Endothelial cell of umbilical vein (primary cell): ENCODE data around the gene HIGD1A. TPM values are rescaled to one million over a fixed set of nuclear protein-coding genes. Genes with fewer than 3 reads are reported as not detected.

Experiments
- BruUV-seq: library from RNA; stranded (reverse); fragments of 400-500 nt; replicated peaks from 2 replicates; lab custom pipeline; 2021; lab: Mats Ljungman, UMichigan
- CTCF ChIA-PET: fragments of 300-600, 350-600 bp; sonication (Branson Sonifier 250); formaldehyde crosslinking; loops from one replicate; lab custom pipeline; 2021; ENCODE audit warnings: antibody characterized with exemption, inconsistent platforms; lab: Charles Lee
- POLR2A ChIA-PET: fragments of 300-600, 350-600 bp; sonication (Branson Sonifier 250); formaldehyde crosslinking; loops from one replicate; lab custom pipeline; 2021; ENCODE audit warnings: antibody characterized with exemption, inconsistent platforms; lab: Charles Lee
- DNase-seq: peaks from one replicate; pipeline ENCODE4 v3.0.0-alpha.2; 2011; ENCODE audit warnings: low read depth, low spot score
- FAIRE-seq: peaks from 2 replicates; lab custom pipeline; 2011; peaks lifted over from hg19 to GRCh38; lab: Jason Lieb, UNC
- H2AFZ ChIP-seq: 2 replicates; pipeline ENCODE4 v1.6.0; 2012; ENCODE audit warnings: low read depth, low read length, control low read depth, inconsistent platforms
- H3K27ac ChIP-seq: 2 replicates; pipeline ENCODE4 v1.5.1; 2011; ENCODE audit warnings: low read depth, mild to moderate bottlenecking, control low read depth, low read length, moderate library complexity; ENCODE audit not compliant: insufficient read depth
- H3K27me3 ChIP-seq, 2 experiments: 2 replicates each; pipeline versions ENCODE4 v1.6.0 to v1.6.1; 2011; ENCODE audit warnings: low read length in 2 of 2, mixed read lengths in 1 of 2; ENCODE audit not compliant: control insufficient read depth in 2 of 2, insufficient read depth in 2 of 2
- H3K36me3 ChIP-seq, 2 experiments: 2 replicates in 1 of 2; 3 replicates in 1 of 2; pipeline ENCODE4 v1.5.1; 2011; ENCODE audit warnings: low read length in 2 of 2, mild to moderate bottlenecking in 1 of 2, moderate library complexity in 1 of 2; ENCODE audit not compliant: control insufficient read depth in 2 of 2, insufficient read depth in 2 of 2; ENCODE audit errors: extremely low read depth in 1 of 2
- H3K4me1 ChIP-seq: 3 replicates; pipeline ENCODE4 v1.5.1; 2011; ENCODE audit warnings: mild to moderate bottlenecking, low read length; ENCODE audit not compliant: control insufficient read depth, insufficient read depth; ENCODE audit errors: extremely low read depth
- H3K4me2 ChIP-seq: 2 replicates; pipeline ENCODE4 v1.6.1; 2011; ENCODE audit warnings: low read length, control low read depth, mixed read lengths; ENCODE audit not compliant: insufficient read depth
- H3K4me3 ChIP-seq, 3 experiments: fragments of 200-600 bp in 1 of 3; sonication (generic), shearing (Covaris generic) in 1 of 3; replicated peaks in 1 of 3; 2 replicates each; pipeline ENCODE4 v1.5.1; 2011 to 2016; ENCODE audit warnings: control low read depth in 3 of 3, low read length in 3 of 3, mild to moderate bottlenecking in 2 of 3, inconsistent platforms in 1 of 3, low read depth in 1 of 3, moderate library complexity in 1 of 3; ENCODE audit not compliant: insufficient read depth in 1 of 3
- H3K79me2 ChIP-seq: 2 replicates; pipeline ENCODE4 v1.6.0; 2012; ENCODE audit warnings: low read length, inconsistent platforms; ENCODE audit not compliant: control insufficient read depth, insufficient read depth
- H3K9ac ChIP-seq: replicated peaks from 2 replicates; pipeline ENCODE3; 2011; ENCODE audit warnings: low read length, control low read depth; ENCODE audit not compliant: insufficient read depth; ENCODE audit errors: extremely low read depth
- H3K9me1 ChIP-seq: replicated peaks from 3 replicates; pipeline ENCODE4 v1.6.0; 2011; ENCODE audit warnings: mild to moderate bottlenecking, low read length; ENCODE audit not compliant: control insufficient read depth, insufficient read depth; ENCODE audit errors: extremely low read depth
- H3K9me3 ChIP-seq: replicated peaks from 2 replicates; pipeline ENCODE4 v1.5.1; 2012; ENCODE audit warnings: low read length, inconsistent platforms; ENCODE audit not compliant: control insufficient read depth, insufficient read depth
- H4K20me1 ChIP-seq: replicated peaks from 2 replicates; pipeline ENCODE3; 2011; ENCODE audit warnings: mild to moderate bottlenecking, low read length; ENCODE audit not compliant: control insufficient read depth, insufficient read depth; ENCODE audit errors: extremely low read depth
- EZH2 ChIP-seq: IDR thresholded peaks from 2 replicates; pipeline ENCODE4 v1.6.1; 2012; ENCODE audit warnings: borderline replicate concordance, low read depth, mild to moderate bottlenecking, moderate library complexity, low read length, inconsistent platforms; ENCODE audit not compliant: severe bottlenecking
- FOS ChIP-seq: IDR thresholded peaks from 2 replicates; pipeline ENCODE4 v1.6.1; 2011; ENCODE audit warnings: mild to moderate bottlenecking, low read length, moderate library complexity, borderline replicate concordance; ENCODE audit not compliant: insufficient read depth
- GATA2 ChIP-seq: IDR thresholded peaks from 2 replicates; pipeline ENCODE4 v1.7.0; 2011; ENCODE audit warnings: low read depth, mild to moderate bottlenecking, moderate library complexity, mixed read lengths, low read length; ENCODE audit not compliant: insufficient read length, insufficient read depth
- JUN ChIP-seq: IDR thresholded peaks from 2 replicates; pipeline ENCODE4 v1.6.1; 2011; ENCODE audit warnings: borderline replicate concordance, low read depth; ENCODE audit not compliant: insufficient read length, insufficient read depth
- MYC ChIP-seq: IDR thresholded peaks from one replicate; pipeline ENCODE4 v1.6.1; 2011; ENCODE audit warnings: mild to moderate bottlenecking, low read depth, low read length
- POLR2A ChIP-seq: IDR thresholded peaks from 2 replicates; pipeline ENCODE4 v1.6.1; 2012; ENCODE audit warnings: low read depth, mild to moderate bottlenecking, control low read depth, low read length
- POLR2AphosphoS5 ChIP-seq: IDR thresholded peaks from 2 replicates; pipeline ENCODE4 v1.6.1; 2012; ENCODE audit warnings: low read depth, mild to moderate bottlenecking, control low read depth, low read length, moderate library complexity; ENCODE audit not compliant: insufficient read depth
- dilution Hi-C: fragments of 300-500 bp; cut with MboI; formaldehyde crosslinking; loops from one replicate; pipeline ENCODE4 v1.15.0; 2019; ENCODE audit warnings: low sequenced_read_pairs; ENCODE audit not compliant: extremely low pct_ligation_motif_present
- intact Hi-C: fragments of 100-400 bp; cut with micrococcal nuclease; formaldehyde crosslinking; loops from one replicate; pipeline ENCODE4 v1.10.0; 2022
- polyA plus RNA-seq, 4 experiments: library from polyadenylated mRNA; depleted of rRNA in 3 of 4; stranded (reverse) in 3 of 4; unstranded in 1 of 4; fragments of >200 nt; gene quantifications; 2 replicates each; pipeline versions ENCODE4 v1.2.1 to v1.2.3, GENCODE V29; 2011 to 2012; ENCODE audit warnings: missing spikeins in 1 of 4
- total RNA-seq: library from RNA; stranded (reverse); gene quantifications from 2 replicates; pipeline ENCODE4 v1.2.3, GENCODE V29; 2021
- TF ChIP-seq, protein P1 (sequence below), 2 donors: IDR thresholded peaks; 1 replicate in 1 of 2; 2 replicates in 1 of 2; pipeline ENCODE4 v1.5.1; 2011; ENCODE audit warnings: low read length in 2 of 2, mild to moderate bottlenecking in 2 of 2, moderate library complexity in 2 of 2, control low read depth in 1 of 2, inconsistent platforms in 1 of 2, low read depth in 1 of 2; ENCODE audit not compliant: insufficient read depth in 1 of 2; ENCODE audit errors: extremely low read depth in 1 of 2
- TF ChIP-seq, protein P2 (sequence below): IDR thresholded peaks from 2 replicates; pipeline ENCODE4 v1.6.1; 2011; ENCODE audit not compliant: insufficient read depth, insufficient read length

Gene HIGD1A
- total and polyA plus RNA-seq, 2 donors (not counting 3 experiments of a cell fraction or from before 2014, with no cell fraction given): 59.5 to 68.9 TPM

DNA sequence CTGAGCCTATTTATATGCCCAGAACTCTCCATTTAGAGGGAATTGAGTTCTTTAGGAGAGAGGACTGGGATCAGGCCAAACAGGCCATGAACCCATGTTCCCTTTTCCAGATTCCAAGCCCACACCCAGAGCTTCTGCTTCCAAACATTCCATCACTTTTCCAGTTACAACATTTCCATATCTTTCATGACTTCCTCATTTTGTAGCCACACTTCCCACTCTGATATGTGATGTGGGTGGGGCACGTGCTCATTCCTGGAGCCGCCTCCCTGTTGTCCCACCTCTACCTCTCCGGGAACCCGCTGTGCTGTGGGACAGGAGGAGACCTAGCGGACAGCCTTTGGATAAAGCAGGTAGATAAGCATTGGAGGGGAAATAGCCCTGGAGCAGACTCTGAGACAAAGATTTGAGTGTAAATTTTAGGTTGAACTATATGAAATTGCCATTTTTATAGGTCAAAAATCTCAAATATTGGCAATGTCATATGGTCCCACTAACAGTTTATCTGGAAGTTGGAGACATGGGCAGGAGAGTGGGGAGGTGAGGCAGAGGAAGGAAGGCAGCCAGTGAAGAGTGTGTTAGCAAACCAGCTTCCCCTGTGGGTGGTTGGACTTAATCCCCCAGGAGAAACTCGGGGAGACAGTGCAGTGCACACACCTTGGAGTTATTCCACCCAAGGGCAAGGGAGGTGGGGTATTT is 39.6 kb upstream of the HIGD1A start:
- TF ChIP-seq POLR2A: no peak
- no peak for TF ChIP-seq EZH2
- TF ChIP-seq POLR2AphosphoS5: no peak
- no peak for TF ChIP-seq FOS
- TF ChIP-seq JUN: no peak
- TF ChIP-seq, protein P1, sequence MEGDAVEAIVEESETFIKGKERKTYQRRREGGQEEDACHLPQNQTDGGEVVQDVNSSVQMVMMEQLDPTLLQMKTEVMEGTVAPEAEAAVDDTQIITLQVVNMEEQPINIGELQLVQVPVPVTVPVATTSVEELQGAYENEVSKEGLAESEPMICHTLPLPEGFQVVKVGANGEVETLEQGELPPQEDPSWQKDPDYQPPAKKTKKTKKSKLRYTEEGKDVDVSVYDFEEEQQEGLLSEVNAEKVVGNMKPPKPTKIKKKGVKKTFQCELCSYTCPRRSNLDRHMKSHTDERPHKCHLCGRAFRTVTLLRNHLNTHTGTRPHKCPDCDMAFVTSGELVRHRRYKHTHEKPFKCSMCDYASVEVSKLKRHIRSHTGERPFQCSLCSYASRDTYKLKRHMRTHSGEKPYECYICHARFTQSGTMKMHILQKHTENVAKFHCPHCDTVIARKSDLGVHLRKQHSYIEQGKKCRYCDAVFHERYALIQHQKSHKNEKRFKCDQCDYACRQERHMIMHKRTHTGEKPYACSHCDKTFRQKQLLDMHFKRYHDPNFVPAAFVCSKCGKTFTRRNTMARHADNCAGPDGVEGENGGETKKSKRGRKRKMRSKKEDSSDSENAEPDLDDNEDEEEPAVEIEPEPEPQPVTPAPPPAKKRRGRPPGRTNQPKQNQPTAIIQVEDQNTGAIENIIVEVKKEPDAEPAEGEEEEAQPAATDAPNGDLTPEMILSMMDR (IDR thresholded peaks at IDR 0.05; ENCODE audit: extremely low read depth in 1 of 2, insufficient read depth in 1 of 2, low read depth in 1 of 2, low read length in 2 of 2): no peak
- no peak for TF ChIP-seq MYC
- TF ChIP-seq, protein P2, sequence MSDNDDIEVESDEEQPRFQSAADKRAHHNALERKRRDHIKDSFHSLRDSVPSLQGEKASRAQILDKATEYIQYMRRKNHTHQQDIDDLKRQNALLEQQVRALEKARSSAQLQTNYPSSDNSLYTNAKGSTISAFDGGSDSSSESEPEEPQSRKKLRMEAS: no peak
- TF ChIP-seq GATA2: no peak
- no peak overlapping the region for H3K4me3 ChIP-seq
- H2AFZ ChIP-seq: no peak overlapping the region
- intact Hi-C loops (no loop called here), dilution Hi-C loops (no loop called here)
- BruUV-seq: no TSS peak
- peaks cover 3 to 10% of the 10 kb centered on the region in 2 experiments for H3K27me3 ChIP-seq
- DNase-seq (no peak), FAIRE-seq (no peak)
- no peak overlapping the region for H3K9ac ChIP-seq
- no peaks in the 10 kb centered on the region for H3K36me3 ChIP-seq
- no peaks in the 10 kb centered on the region for H3K9me3 ChIP-seq
- no peaks in the 10 kb centered on the region for H3K79me2 ChIP-seq
- H4K20me1 ChIP-seq: no peaks in the 10 kb centered on the region
- POLR2A ChIA-PET: no interaction called here
- H3K27ac ChIP-seq: no peak overlapping the region
- H3K9me1 ChIP-seq: no peaks in the 10 kb centered on the region
- H3K4me1 ChIP-seq: no peaks in the 10 kb centered on the region
- no peak overlapping the region for H3K4me2 ChIP-seq
- CTCF ChIA-PET: no interaction called here
